NCI-H2227 (cell line): Measurements from ENCODE around the gene IAPP.
"Not testable (repeated sequence)": the region's sequence is repeated elsewhere in the genome, so short reads cannot be mapped to it uniquely, and the experiment has no call there.

Experiments
- DNase-seq: peaks from one replicate; lab custom pipeline; 2025; ENCODE audit not compliant: unreplicated experiment; lab: John Stamatoyannopoulos, UW

Gene IAPP

DNA sequence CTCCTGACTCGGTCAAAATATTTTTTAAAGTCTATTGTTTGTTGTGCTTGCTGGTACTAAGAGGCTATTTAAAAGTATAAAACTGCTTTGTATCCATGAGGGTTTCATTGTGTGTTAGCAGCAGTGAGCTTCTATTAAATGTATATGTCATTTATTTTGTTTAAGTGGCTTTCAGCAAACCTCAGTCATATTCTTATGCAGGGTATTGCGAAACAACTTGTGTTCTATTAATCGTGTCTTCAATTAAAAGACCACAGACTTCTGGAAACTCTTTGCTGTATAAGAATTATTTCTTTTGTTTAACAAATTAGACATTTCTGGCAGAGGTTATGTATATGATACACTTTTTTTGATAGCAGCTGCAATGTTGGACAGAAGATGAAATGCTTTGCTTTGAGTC is 6.5 kb downstream of the IAPP start:
- no peak for DNase-seq

DNA sequence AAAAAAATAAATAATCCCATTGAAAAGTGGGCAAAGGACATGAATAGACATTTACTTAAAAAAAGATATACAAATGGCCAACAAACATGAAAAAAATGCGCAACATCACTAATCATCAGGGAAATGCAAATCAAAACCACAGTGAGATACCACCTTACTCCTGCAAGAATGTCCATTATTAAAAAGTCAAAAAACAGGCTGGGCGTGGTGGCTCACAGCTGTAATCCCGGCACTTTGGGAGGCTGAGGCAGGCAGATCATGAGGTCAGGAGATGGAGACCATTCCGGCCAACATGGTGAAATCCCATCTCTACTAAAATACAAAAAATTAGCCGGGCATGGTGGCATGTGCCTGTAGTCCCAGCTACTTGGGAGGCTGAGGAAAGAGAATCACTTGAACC is 8.6 kb downstream of the IAPP start:
- not testable (repeated sequence) for DNase-seq

DNA sequence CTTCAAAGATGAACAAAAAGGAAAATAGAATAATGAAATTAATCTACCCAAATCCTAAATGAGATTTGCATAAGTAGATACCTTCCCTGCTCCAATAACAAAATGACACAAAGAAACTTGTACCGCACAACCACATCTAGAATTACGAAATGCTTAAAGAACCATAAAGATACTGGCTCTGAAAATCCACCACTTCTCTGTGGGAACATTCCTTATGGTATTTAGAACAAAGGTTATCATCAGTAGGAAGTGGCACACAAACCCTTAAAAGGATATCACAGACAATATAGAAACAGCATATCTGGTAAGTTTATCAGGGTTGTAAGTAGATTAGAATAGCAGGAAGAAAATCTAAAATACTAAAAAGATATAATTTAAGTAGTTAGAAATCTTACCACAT is 11.6 kb downstream of the IAPP start:
- no peak for DNase-seq

DNA sequence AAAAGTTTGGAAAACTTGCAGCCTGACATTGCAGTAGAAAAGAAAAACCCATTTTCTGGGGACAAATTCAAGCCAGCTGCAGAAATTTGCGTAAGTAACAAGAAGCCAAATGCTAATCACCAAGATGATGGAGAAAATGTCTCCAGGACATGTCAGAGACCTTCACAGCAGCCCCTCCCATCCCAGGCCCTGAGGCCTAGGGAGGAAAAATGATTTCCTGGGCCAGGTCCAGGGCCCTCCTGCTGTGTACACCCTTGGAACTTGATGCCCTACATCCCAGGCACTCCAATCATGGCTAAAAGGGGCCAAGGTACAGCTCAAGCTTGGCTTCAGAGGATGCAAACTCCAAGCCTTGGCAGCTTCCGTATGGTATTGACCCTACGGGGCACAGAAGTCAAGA is 14.5 kb downstream of the IAPP start:
- DNase-seq, result no peak

DNA sequence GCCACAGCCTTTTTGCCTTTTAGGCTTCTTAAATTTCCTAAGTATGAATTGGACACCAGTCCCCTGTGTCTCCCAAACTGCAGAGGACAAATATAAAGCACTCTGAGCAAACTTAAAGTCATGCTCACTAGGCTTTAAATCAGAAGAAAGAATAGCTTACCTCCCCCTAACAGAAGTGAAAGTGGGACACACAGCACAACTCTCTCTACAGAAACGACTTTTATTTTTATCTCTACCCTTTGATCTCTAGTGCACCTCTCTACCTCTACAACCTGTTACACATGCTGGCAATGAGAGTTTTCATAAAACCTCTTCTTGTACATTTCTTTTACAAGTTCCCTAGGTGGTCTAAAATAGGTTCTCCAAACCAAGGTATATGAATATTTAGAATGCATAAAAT is 19.7 kb downstream of the IAPP start:
- no peak for DNase-seq

DNA sequence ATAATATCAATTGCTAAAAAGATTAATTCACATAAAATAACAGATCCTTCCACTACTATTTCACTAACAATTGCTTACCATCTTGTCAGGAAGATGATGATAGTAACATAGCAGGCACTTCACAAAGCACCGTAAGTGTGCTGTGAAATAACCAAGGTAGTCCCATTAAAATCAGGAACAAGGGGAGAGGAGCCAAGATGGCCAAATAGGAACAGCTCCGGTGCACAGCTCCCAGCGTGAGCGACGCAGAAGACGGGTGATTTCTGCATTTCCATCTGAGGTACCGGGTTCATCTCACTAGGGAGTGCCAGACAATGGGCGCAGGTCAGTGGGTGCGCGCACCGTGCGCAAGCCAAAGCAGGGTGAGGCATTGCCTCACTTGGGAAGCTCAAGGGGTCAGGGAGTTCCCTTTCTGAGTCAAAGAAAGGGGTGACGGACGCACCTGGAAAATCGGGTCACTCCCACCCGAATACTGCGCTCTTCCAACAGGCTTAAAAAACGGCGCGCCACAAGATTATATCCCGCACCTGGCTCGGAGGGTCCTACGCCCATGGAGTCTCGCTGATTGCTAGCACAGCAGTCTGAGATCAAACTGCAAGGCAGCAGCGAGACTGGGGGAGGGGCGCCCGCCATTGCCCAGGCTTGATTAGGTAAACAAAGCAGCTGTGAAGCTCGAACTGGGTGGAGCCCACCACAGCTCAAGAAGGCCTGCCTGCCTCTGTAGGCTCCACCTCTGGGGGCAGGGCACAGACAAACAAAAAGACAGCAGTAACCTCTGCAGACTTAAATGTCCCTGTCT is 22.3 kb downstream of the IAPP start:
- not testable (repeated sequence) for DNase-seq

DNA sequence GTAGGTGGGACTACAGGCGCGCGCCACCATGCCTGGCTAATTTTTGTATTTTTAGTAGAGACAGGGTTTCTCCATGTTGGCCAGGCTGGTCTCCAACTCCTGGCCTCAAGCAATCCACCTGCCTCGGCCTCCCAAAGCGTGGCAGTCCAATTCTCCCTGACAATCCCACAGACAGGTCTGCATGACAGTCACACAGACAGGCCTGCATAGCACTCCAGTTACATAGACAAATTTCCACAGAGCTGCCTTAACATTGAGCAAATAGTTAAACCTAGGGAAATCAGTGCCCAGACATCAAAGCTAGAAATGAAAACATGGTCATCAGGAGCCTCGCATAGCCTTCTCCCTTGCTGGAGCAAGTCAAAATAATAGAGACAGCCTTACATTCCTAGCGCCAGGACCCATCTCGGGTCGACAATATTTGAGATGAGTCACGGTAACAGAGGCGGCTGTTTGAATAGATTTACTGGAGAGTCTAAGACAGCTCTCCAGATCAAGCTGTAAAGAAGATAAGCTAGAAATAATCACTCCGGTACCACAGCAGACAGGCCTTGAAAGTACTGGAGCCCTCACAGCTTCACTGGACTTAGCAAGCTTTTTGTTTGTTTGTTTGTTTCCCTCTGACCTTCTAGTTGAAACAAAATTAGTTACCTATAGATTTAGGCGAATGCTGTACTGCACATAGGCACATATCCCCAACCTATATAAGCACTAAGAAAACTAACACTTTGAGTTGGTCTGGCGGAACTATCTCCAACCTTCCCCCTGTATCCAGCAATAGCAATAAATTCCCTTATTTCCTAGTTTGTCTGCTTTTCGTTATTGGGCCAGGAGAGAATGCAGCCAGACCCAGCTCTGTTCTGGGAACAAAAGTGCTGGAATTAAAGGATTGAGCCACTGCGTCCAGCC is 40.9 kb downstream of the IAPP start:
- no peak for DNase-seq

DNA sequence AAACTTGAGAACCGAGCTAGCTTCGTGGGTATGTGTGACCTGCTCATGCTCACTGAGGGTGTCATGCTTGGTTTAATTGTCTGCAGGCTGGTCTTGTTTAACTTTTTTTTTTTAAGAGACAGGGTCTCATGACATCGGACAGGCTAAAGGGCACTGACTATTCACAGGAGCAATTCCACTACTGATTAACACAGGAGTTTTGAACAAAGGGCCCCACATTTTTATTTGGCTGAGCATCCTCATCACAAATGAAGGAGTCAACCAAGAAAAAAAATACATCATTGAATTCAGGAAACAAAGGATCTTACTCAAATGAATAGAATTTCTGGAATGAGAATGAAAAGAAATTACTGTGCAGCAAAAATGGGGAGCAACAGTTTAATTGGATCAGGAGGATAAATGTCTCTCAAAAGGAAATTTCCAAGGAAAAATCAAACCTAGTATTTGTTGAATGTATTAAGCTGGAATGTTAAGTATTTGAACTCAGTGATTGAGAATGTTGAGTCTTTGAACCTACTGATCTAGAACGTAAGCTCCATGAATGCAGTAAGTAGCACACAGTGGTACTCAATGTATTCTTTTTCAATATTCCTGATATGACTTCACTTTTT is 43.9 kb downstream of the IAPP start:
- no peak for DNase-seq

DNA sequence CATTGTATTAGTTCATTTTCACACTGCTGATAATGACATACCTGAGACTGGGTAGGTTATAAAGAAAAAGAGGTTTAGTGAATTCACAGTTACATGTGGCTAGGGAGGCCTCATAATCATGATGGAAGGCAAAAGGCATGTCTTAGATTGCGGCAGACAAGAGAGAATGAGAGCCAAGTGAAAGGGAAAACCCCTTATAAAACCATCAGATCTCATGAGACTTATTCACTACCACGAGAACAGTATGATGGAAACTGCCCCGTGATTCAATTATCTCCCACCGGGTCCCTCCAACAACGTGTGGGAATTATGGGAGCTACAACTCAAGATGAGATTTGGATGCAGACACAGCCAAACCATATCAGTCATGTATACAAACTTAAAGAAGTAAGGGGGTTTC is 45.7 kb downstream of the IAPP start:
- DNase-seq, result peak; percentile 5

DNA sequence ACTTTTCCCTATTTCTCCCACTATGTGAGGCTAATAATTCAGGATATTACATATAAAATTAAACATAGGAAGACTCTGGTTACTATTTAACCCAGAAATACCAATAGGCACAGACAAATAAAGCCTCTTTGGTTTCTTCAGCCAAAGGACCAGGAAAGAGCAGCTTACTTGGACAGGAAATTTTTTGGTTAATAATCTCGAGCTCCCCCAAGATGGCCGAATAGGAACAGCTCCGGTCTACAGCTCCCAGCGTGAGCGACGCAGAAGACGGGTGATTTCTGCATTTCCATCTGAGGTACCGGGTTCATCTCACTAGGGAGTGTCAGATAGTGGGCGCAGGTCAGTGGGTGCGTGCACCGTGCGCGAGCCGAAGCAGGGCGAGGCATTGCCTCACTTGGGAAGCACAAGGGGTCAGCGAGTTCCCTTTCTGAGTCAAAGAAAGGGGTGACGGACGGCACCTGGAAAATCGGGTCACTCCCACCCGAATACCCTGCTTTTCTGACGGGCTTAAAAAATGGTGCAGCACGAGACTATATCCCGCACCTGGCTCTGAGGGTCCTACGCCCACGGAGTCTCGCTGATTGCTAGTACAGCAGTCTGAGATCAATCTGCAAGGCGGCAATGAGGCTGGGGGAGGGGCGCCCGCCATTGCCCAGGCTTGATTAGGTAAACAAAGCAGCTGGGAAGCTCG is 46.5 kb downstream of the IAPP start:
- peak; percentile 29 for DNase-seq

DNA sequence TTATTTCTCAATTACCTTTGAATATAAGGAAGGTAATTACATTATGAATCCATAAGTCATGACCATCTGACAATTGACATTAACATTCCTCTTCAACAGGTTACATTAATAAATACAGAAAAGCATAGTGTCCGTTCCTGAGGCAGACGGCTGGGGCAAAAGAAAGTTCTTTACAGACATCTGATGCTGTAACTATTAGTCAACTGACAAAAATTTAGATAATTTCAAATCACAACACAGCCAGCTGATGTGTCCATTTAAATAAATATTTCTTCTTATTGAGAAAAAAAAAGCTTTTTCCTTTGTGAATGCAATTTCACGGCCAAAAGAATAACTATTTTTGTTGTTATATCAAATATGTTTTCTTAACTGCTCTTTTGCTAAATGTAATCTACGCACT is 55.5 kb downstream of the IAPP start:
- DNase-seq, result no peak
